ENCODE results near the gene KRTAP10-2.

The KRTAP10-2 gene

GRCh38 chr21:44537930-44538911 lies 13.1 kb downstream of the KRTAP10-2 start:
- no peak for DNase-seq

DNA sequence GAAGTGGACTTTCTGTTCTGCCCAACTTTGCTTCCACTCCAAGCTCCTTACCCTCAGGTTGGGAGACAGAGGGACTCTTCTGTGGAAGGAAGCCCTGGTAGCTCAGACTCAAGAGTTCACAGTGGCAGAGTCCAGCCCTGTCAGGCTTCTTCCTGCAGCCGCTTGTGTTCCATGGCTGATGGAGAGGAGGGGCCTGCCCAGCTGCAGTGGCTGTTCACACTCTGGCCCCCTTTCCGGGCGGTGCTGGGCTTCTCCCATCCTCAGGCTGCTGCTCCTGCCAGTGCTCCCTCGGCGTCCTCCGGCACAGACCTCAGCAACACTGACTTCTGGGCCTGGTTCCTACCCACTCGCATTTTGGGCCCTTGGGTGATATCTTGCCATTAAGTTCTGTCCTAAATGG lies 15.3 kb downstream of the KRTAP10-2 start:
- DNase-seq: no peak

GRCh38 chr21:44534688-44535087 lies 16.6 kb downstream of the KRTAP10-2 start:
- DNase-seq: no peak

GRCh38 chr21:44533891-44534627 lies 17.2 kb downstream of the KRTAP10-2 start:
- no peak for DNase-seq

- no peak for DNase-seq
These were observed 18.0 kb downstream of the KRTAP10-2 start for GRCh38 chr21:44533121-44533890.

GRCh38 chr21:44532712-44533111 lies 18.6 kb downstream of the KRTAP10-2 start:
- no peak for DNase-seq

DNA sequence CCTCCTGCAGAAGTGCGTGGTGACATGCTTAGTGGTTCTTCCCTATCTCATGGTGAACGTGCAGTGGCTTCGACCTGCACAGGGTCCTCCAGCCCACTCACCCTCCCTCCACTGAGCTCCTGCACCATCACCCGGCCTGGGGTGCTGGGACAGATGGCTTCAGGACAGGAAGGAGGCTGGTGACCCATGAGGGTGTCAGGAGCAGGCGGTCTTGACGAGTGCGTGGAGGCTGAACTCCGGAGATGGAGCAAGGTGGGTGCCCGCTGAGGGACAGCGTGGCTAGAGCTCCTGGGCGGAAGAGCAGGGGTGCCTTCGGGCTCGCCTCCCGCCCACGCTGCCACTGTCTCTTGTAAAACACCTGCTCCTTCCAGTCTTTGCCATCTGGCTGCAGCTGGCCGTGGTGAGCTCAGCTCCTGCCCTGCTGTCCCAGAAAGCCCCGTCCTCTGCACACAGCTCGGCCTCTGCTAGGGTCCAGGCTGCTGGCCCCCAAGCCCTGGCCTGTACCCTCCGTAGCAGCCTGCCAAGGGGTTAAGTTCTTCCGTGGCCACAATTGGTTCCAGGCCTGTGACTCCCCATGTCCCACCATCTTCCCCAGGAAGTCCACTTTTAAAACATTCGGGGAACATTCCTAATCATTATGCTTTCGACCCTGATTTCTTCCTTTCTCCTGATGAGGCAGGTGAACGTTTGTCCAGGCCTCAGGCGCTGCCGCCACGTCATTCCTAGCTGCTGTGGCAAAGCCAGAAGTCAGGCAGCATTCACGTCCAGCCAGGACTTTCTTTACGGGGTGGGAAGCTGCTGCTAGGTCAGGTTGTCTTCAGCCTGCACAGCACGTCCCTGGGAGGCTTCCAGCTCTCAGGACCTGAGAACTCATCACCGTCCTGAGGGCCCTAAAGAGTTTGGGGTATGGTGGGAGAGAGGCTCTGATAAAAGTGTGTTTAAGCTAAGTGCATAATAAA lies 19.4 kb downstream of the KRTAP10-2 start:
- no peak for DNase-seq

GRCh38 chr21:44530903-44531605 lies 20.3 kb downstream of the KRTAP10-2 start:
- no peak for DNase-seq

- DNase-seq: no peak
These were observed 20.9 kb downstream of the KRTAP10-2 start for GRCh38 chr21:44530221-44530902.

DNA sequence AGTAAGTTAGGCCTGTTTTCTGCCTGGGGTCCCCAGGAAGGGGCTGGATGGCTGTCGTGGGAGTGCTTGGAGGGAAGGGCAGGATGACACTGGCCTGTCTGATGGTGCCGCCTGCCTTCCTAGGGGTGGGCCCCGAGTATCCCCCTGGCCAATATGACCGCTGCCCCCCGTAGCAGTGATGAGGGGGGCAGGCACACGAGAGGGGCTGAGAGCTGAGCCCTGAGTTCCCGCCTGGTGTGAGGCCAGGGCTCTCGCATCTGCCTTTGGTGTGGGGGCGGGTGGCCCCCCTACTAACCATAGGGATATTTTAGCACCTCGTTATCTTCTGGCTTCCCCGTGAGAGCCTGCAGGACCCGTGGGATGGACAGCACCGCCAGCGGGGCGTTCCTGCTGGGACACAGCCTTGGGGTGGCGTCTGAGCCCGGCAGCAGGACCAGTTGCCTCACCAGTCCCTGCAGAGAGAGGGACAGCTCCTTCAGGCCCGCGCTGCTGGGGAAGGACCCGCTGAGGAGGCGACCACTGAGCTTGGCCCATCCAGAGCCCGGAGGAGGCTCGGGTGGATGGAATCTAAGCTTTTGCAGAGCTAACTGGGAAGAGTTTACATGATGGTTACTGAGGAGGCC lies 21.7 kb downstream of the KRTAP10-2 start:
- no peak for DNase-seq

GRCh38 chr21:44529011-44529421 lies 22.3 kb downstream of the KRTAP10-2 start:
- no peak for DNase-seq

- no peak for DNase-seq
These were observed 22.7 kb downstream of the KRTAP10-2 start for GRCh38 chr21:44528634-44528995.

- DNase-seq: no peak
These were observed 23.2 kb downstream of the KRTAP10-2 start for GRCh38 chr21:44527983-44528633.

- DNase-seq: no peak
These were observed 23.9 kb downstream of the KRTAP10-2 start for GRCh38 chr21:44527156-44527982.

DNA sequence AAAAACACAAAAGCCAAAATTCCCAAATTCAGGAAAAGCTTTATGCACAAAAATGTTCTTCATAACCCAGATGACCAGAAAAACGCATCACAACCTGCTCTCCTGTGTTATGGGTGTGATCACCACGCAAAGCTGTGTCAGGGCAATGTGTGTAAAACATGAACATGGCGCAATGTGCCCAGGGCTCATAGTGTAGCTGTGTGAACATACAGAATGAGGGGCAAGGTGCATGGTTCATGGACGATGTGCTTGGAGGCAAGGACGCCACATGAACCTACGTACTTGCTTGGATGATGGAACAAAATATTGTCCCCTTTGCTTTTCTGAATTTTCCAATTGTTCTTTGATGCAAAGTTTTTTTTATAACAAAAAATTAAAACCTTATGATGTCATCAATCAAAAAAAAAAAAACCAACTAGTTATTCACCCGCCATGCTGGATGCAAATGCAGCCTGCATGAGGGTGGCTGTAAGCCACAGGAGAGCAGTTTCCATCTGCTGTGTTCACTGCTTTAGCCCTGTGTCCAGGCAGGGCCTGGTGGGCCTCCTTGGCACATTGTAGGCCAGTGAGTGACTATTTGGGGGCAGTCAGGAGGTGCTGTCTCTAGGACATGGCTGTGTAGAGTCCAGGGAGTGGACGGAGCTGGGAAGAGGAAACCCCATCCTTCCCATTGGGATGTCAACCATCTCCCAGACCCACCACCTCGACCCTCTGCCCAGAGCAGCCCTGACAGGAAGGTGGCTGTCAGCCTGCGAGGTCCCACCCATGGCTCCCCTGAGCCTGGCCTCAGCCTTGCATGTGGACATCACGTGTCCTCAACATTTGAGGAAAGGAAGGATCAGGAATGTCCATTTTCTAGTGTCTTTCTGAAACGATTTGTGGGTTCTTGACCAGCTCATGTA lies 25.0 kb downstream of the KRTAP10-2 start:
- DNase-seq: no peak

DNA sequence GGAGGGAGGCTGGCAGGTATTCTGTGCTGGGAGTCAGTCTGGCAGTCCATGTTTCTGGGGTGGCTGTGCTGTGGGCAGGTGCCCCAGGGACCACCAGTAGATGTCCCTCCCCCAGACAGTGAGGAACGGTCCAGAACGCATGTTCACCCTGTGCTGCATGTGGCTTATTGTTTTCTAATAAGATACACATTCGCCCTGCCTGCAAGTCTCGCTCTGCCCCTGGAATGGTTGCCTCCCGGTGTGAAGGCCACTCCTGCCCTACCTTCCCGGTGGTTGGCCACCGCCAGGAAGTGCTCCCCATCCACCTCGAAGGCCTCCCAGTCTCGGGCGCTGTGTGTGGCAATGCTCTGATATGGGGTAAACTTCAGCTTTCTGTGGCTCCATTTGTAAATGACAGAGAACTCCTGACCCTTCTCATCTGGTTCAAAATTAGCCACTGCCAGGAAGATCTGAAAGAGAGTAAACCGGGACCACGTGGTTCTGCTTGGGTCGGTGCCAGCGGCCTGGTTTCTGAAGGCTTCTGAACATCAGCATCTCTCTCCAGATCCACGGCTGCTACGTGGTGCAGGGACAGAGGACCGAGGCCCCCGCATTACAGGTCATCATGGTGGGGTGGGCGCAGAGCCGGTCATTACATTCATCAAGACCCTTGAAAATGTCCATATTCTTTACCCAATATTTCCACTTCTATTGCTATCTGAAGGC lies 25.8 kb downstream of the KRTAP10-2 start:
- DNase-seq: no peak
